Trophoblast cell (in vitro differentiated cells and primary cell): Measurements from ENCODE around the gene NT5C2.

Experiments
- DNase-seq, 2 donors: peaks; one replicate each; pipeline ENCODE4 v3.0.0-alpha.2; 2016
- H2AFZ ChIP-seq: 2 replicates; pipeline ENCODE4 v1.6.1; 2013; ENCODE audit warnings: low read length, moderate library complexity, mild to moderate bottlenecking; ENCODE audit not compliant: insufficient read depth, poor library complexity
- H2AK5ac ChIP-seq: 2 replicates; pipeline ENCODE4 v1.6.1; 2013; ENCODE audit warnings: mild to moderate bottlenecking, low read length
- H2BK120ac ChIP-seq: 2 replicates; pipeline ENCODE4 v1.6.1; 2013; ENCODE audit warnings: low read length, mild to moderate bottlenecking, moderate library complexity; ENCODE audit not compliant: insufficient read depth, poor library complexity
- H2BK12ac ChIP-seq: 2 replicates; pipeline ENCODE4 v1.6.1; 2013; ENCODE audit warnings: mild to moderate bottlenecking, low read length, moderate library complexity
- H2BK5ac ChIP-seq: 2 replicates; pipeline ENCODE4 v1.6.1; 2013; ENCODE audit warnings: low read length, low read depth, moderate library complexity, mild to moderate bottlenecking; ENCODE audit not compliant: poor library complexity
- H3K14ac ChIP-seq: 2 replicates; pipeline ENCODE4 v1.6.1; 2013; ENCODE audit warnings: mild to moderate bottlenecking, low read length
- H3K18ac ChIP-seq: 2 replicates; pipeline ENCODE4 v1.6.1; 2013; ENCODE audit warnings: mild to moderate bottlenecking, low read length
- H3K23ac ChIP-seq: 2 replicates; pipeline ENCODE4 v1.6.1; 2013; ENCODE audit warnings: low read length
- H3K27ac ChIP-seq: 2 replicates; pipeline ENCODE4 v1.5.1; 2013; ENCODE audit warnings: low read depth, mild to moderate bottlenecking, inconsistent platforms, low read length, moderate library complexity
- H3K27me3 ChIP-seq: 2 replicates; pipeline ENCODE4 v1.6.1; 2013; ENCODE audit warnings: inconsistent platforms, mild to moderate bottlenecking, low read length, moderate library complexity; ENCODE audit not compliant: insufficient read depth
- H3K36me3 ChIP-seq, 2 experiments: 1 replicate in 1 of 2; 2 replicates in 1 of 2; pipeline ENCODE4 v1.6.1; 2013; ENCODE audit warnings: low read length in 2 of 2, mild to moderate bottlenecking in 2 of 2, moderate library complexity in 1 of 2; ENCODE audit not compliant: insufficient read depth in 2 of 2, control insufficient read depth in 1 of 2
- H3K4ac ChIP-seq: 2 replicates; pipeline ENCODE4 v1.6.1; 2013; ENCODE audit warnings: low read depth, mild to moderate bottlenecking, low read length, moderate library complexity
- H3K4me1 ChIP-seq, 2 experiments: 1 replicate in 1 of 2; 2 replicates in 1 of 2; pipeline ENCODE4 v1.6.1; 2013; ENCODE audit warnings: low read length in 2 of 2, mild to moderate bottlenecking in 2 of 2, moderate library complexity in 1 of 2; ENCODE audit not compliant: insufficient read depth in 2 of 2, control insufficient read depth in 1 of 2
- H3K4me2 ChIP-seq: 2 replicates; pipeline ENCODE4 v1.6.1; 2013; ENCODE audit warnings: inconsistent platforms, mild to moderate bottlenecking, low read length, moderate library complexity
- H3K4me3 ChIP-seq: 2 replicates; pipeline ENCODE4 v1.5.1; 2013; ENCODE audit warnings: mild to moderate bottlenecking, low read depth, low read length, inconsistent platforms
- H3K79me1 ChIP-seq: one replicate; pipeline ENCODE4 v1.6.1; 2013; ENCODE audit warnings: low read length
- H3K79me2 ChIP-seq: 2 replicates; pipeline ENCODE4 v1.6.1; 2013; ENCODE audit warnings: low read length, mild to moderate bottlenecking; ENCODE audit not compliant: control insufficient read depth, insufficient read depth, poor library complexity
- H3K9ac ChIP-seq: 2 replicates; pipeline ENCODE4 v1.6.1; 2013; ENCODE audit warnings: mild to moderate bottlenecking, low read length
- H3K9me3 ChIP-seq: 2 replicates; pipeline ENCODE4 v1.6.1; 2013; ENCODE audit warnings: low read depth, mild to moderate bottlenecking, control low read depth, inconsistent platforms, low read length; ENCODE audit not compliant: insufficient read depth
- H4K12ac ChIP-seq: 2 replicates; pipeline ENCODE4 v1.6.1; 2013; ENCODE audit warnings: low read depth, mild to moderate bottlenecking, low read length, moderate library complexity
- H4K8ac ChIP-seq: 2 replicates; pipeline ENCODE4 v1.6.1; 2013; ENCODE audit warnings: low read depth, mild to moderate bottlenecking, low read length, moderate library complexity
- H4K91ac ChIP-seq: one replicate; pipeline ENCODE4 v1.6.1; 2013; ENCODE audit warnings: low read depth, mild to moderate bottlenecking, low read length, moderate library complexity
- WGBS: extraction: QIAGEN DNeasy Blood & Tissue Kit; methylation state at CpG from one replicate; pipeline ENCODE4 v1.1.7; 2013; ENCODE audit warnings: missing lambda C conversion rate; ENCODE audit not compliant: insufficient read length, insufficient coverage; ENCODE audit errors: extremely low coverage; 5-methylcytosine and 5-hydroxymethylcytosine counted together

NT5C2 gene

GRCh38 chr10:103040418-103040817, 152.7 kb downstream of the NT5C2 start:
- WGBS, result no CpG with 5 or more reads among the region's 4 CpGs
- H4K8ac ChIP-seq, result no peak overlapping the region
- no peak overlapping the region for H4K12ac ChIP-seq
- H2AFZ ChIP-seq, result no peak overlapping the region
- no peak overlapping the region for H3K4me3 ChIP-seq
- no peak overlapping the region for H2BK12ac ChIP-seq
- H3K27me3 ChIP-seq, result no peaks in the 10 kb centered on the region
- no peak overlapping the region for H3K4me2 ChIP-seq
- H3K23ac ChIP-seq, result no peak overlapping the region
- no peaks in the 10 kb centered on the region for H3K79me1 ChIP-seq
- no peak overlapping the region for H3K27ac ChIP-seq
- no peaks in the 10 kb centered on the region for H3K79me2 ChIP-seq
- H3K4ac ChIP-seq, result no peak overlapping the region
- no peaks in the 10 kb centered on the region for H3K9me3 ChIP-seq
- no peak overlapping the region for H3K18ac ChIP-seq
- H3K36me3 ChIP-seq, result no peaks in the 10 kb centered on the region
- H3K14ac ChIP-seq, result no peak overlapping the region
- no peak overlapping the region for H2BK5ac ChIP-seq
- H3K4me1 ChIP-seq, result peaks cover 0 to 14% of the 10 kb centered on the region in 2 experiments
- no peak for DNase-seq
- H3K9ac ChIP-seq, result no peak overlapping the region
- no peak overlapping the region for H4K91ac ChIP-seq
- H2BK120ac ChIP-seq, result no peak overlapping the region
- H2AK5ac ChIP-seq, result no peak overlapping the region

GRCh38 chr10:103038570-103038969, 154.5 kb downstream of the NT5C2 start:
- H3K23ac ChIP-seq, result no peak overlapping the region
- H3K36me3 ChIP-seq, result no peaks in the 10 kb centered on the region
- H3K79me1 ChIP-seq, result no peaks in the 10 kb centered on the region
- H3K9me3 ChIP-seq, result no peaks in the 10 kb centered on the region
- no peak overlapping the region for H2AFZ ChIP-seq
- no peak overlapping the region for H3K9ac ChIP-seq
- WGBS, result no CpG with 5 or more reads among the region's 2 CpGs
- H3K4me3 ChIP-seq, result no peak overlapping the region
- no peaks in the 10 kb centered on the region for H3K27me3 ChIP-seq
- H2BK120ac ChIP-seq, result no peak overlapping the region
- DNase-seq, result no peak
- no peak overlapping the region for H4K91ac ChIP-seq
- H3K4me2 ChIP-seq, result no peak overlapping the region
- H4K12ac ChIP-seq, result no peak overlapping the region
- H2BK5ac ChIP-seq, result no peak overlapping the region
- H2AK5ac ChIP-seq, result no peak overlapping the region
- no peak overlapping the region for H4K8ac ChIP-seq
- H3K14ac ChIP-seq, result no peak overlapping the region
- H3K4me1 ChIP-seq, result peaks cover 0 to 7% of the 10 kb centered on the region in 2 experiments
- H2BK12ac ChIP-seq, result no peak overlapping the region
- no peak overlapping the region for H3K18ac ChIP-seq
- no peak overlapping the region for H3K27ac ChIP-seq
- no peaks in the 10 kb centered on the region for H3K79me2 ChIP-seq
- H3K4ac ChIP-seq, result no peak overlapping the region
